SK-N-SH (cell line): Measurements from ENCODE around the gene CSRNP3.

Source experiments
- CTCF ChIP-seq: fragments of 200-600 bp; sonication (generic); IDR thresholded peaks from 2 replicates; pipeline ENCODE4 v1.6.1; 2017; ENCODE audit warnings: antibody characterized with exemption, mild to moderate bottlenecking, moderate library complexity
- EP300 ChIP-seq, 2 experiments: IDR thresholded peaks; 2 replicates each; pipeline versions ENCODE4 v1.4.0 to v1.6.1; 2012; ENCODE audit warnings: borderline replicate concordance in 1 of 2, low read depth in 1 of 2, low read length in 1 of 2
- GABPA ChIP-seq: IDR thresholded peaks from 2 replicates; pipeline ENCODE4 v1.4.0; 2012; ENCODE audit warnings: low read depth, mild to moderate bottlenecking
- RCOR1 ChIP-seq: fragments of 150-350 bp; IDR thresholded peaks from 2 replicates; pipeline ENCODE4 v1.6.1; 2017; ENCODE audit warnings: antibody characterized with exemption, low read length
- RFX5 ChIP-seq: IDR thresholded peaks from 2 replicates; pipeline ENCODE4 v1.6.1; 2012; ENCODE audit warnings: mild to moderate bottlenecking, improper control_type of control experiment, low read length
- YY1 ChIP-seq: IDR thresholded peaks from 2 replicates; pipeline ENCODE4 v1.4.0; 2012; ENCODE audit warnings: low read depth, mild to moderate bottlenecking

GRCh38 chr2:165686800-165687199 is 217.3 kb downstream of the CSRNP3 start:
- no peak for TF ChIP-seq YY1
- TF ChIP-seq RCOR1 = no peak
- no peak for TF ChIP-seq CTCF
- TF ChIP-seq EP300 (IDR thresholded peaks at IDR 0.05; ENCODE audit: borderline replicate concordance in 1 of 2, low read depth in 1 of 2, low read length in 1 of 2) = no peak
- TF ChIP-seq RFX5 = no peak
- no peak for TF ChIP-seq GABPA
